HepG2 (cell line): Measurements from ENCODE around the gene BBOF1. TPM values are rescaled to one million over a fixed set of nuclear protein-coding genes. Genes with fewer than 3 reads are reported as not detected.

Experiments
- CENPBD1 ChIP-seq: sonication (generic); formaldehyde crosslinking; IDR thresholded peaks from 2 replicates; pipeline ENCODE4 v1.8.0; 2022; ENCODE audit warnings: missing genetic modification reagents, low read depth, mild to moderate bottlenecking, borderline replicate concordance
- CSRNP1 ChIP-seq: sonication (generic); formaldehyde crosslinking; IDR thresholded peaks from 2 replicates; pipeline ENCODE4 v1.8.1; 2023; ENCODE audit warnings: mild to moderate bottlenecking, missing genetic modification reagents
- FOXA1 ChIP-seq, 2 experiments: fragments of 450-650 bp in 1 of 2; sonication (generic) in 1 of 2; formaldehyde crosslinking in 1 of 2; IDR thresholded peaks; 2 replicates each; pipeline versions ENCODE4 v1.4.0 to v1.6.1; 2016 to 2020; ENCODE audit warnings: missing genetic modification reagents in 1 of 2
- GABPB1 ChIP-seq: IDR thresholded peaks from 2 replicates; pipeline ENCODE4 v1.6.1; 2016; ENCODE audit warnings: mild to moderate bottlenecking, missing genetic modification reagents, moderate library complexity, missing compliant biosample characterization
- HDAC1 ChIP-seq: sonication (generic); formaldehyde crosslinking; IDR thresholded peaks from 2 replicates; pipeline ENCODE4 v1.5.1; 2020; ENCODE audit warnings: mild to moderate bottlenecking, missing genetic modification reagents
- MTF2 ChIP-seq: sonication (generic); formaldehyde crosslinking; IDR thresholded peaks from 2 replicates; pipeline ENCODE4 v1.5.0; 2020; ENCODE audit warnings: missing genetic modification reagents, borderline replicate concordance
- NFE2 ChIP-seq: sonication (generic); formaldehyde crosslinking; IDR thresholded peaks from 2 replicates; pipeline ENCODE4 v1.4.0; 2020; ENCODE audit warnings: missing genetic modification reagents
- PRMT3 ChIP-seq: sonication (generic); formaldehyde crosslinking; IDR thresholded peaks from 2 replicates; pipeline ENCODE4 v1.8.1; 2022; ENCODE audit warnings: low read depth, mild to moderate bottlenecking, moderate library complexity, missing genetic modification reagents, borderline replicate concordance
- RXRB ChIP-seq: IDR thresholded peaks from 2 replicates; pipeline ENCODE4 v1.6.1; 2016; ENCODE audit warnings: borderline replicate concordance, missing genetic modification reagents, missing compliant biosample characterization
- SKIL ChIP-seq: sonication (generic); formaldehyde crosslinking; IDR thresholded peaks from 2 replicates; pipeline ENCODE4 v1.8.0; 2022; ENCODE audit warnings: missing genetic modification reagents, mild to moderate bottlenecking, moderate library complexity, borderline replicate concordance
- TCF7 ChIP-seq: sonication (generic); IDR thresholded peaks from 2 replicates; pipeline ENCODE4 v1.6.1; 2016; ENCODE audit warnings: antibody characterized with exemption, low read depth
- ZIK1 ChIP-seq: sonication (generic); formaldehyde crosslinking; IDR thresholded peaks from 2 replicates; pipeline ENCODE4 v1.5.0; 2020; ENCODE audit warnings: mild to moderate bottlenecking, low read depth, missing genetic modification reagents, borderline replicate concordance
- ZNF367 ChIP-seq: sonication (generic); formaldehyde crosslinking; IDR thresholded peaks from 2 replicates; pipeline ENCODE4 v1.4.0; 2020; ENCODE audit warnings: missing genetic modification reagents, borderline replicate concordance
- ZNF382 ChIP-seq: sonication (generic); formaldehyde crosslinking; IDR thresholded peaks from 2 replicates; pipeline ENCODE4 v1.5.0; 2020; ENCODE audit warnings: missing genetic modification reagents, mild to moderate bottlenecking, borderline replicate concordance
- ZNF441 ChIP-seq: sonication (generic); formaldehyde crosslinking; IDR thresholded peaks from 2 replicates; pipeline ENCODE4 v1.7.0; 2021; ENCODE audit warnings: missing genetic modification reagents, borderline replicate concordance
- ZNF567 ChIP-seq: sonication (generic); formaldehyde crosslinking; IDR thresholded peaks from 2 replicates; pipeline ENCODE4 v1.8.1; 2023; ENCODE audit warnings: mild to moderate bottlenecking, missing genetic modification reagents, borderline replicate concordance
- polyA plus RNA-seq, 8 experiments: library from polyadenylated mRNA; depleted of rRNA in 3 of 8; stranded (reverse) in 7 of 8; unstranded in 1 of 8; fragments of >200 nt; fragmentation: Illumina TruSeq in 4 of 8; extraction: Trizol in 4 of 8; gene quantifications; 2 replicates each; pipeline versions ENCODE4 v1.2.1 to v1.2.3, GENCODE V29; 2011 to 2016; ENCODE audit warnings: low read depth in 4 of 8, missing spikeins in 1 of 8, mixed read lengths in 1 of 8; ENCODE audit not compliant: insufficient read depth in 1 of 8
- total RNA-seq, 5 experiments: library from RNA; depleted of rRNA; stranded (reverse); fragments of >200 nt; fragmentation: Illumina TruSeq; extraction: Trizol; gene quantifications; 2 replicates each; pipeline ENCODE4 v1.2.3, GENCODE V29; 2016; ENCODE audit warnings: low read depth in 1 of 5
- TF ChIP-seq, protein P1 (sequence below): sonication (generic); formaldehyde crosslinking; IDR thresholded peaks from 2 replicates; pipeline ENCODE4 v1.4.0; 2020; ENCODE audit warnings: missing genetic modification reagents
- TF ChIP-seq, protein P2 (sequence below): sonication (generic); formaldehyde crosslinking; IDR thresholded peaks from 2 replicates; pipeline ENCODE4 v1.4.0; 2020; ENCODE audit warnings: missing genetic modification reagents, borderline replicate concordance

The BBOF1 gene
- total and polyA plus RNA-seq, 2 of the 13 experiments (the other 11 are each of a cell fraction or from before 2014, with no cell fraction given) = 1.6 to 2.3 TPM

DNA sequence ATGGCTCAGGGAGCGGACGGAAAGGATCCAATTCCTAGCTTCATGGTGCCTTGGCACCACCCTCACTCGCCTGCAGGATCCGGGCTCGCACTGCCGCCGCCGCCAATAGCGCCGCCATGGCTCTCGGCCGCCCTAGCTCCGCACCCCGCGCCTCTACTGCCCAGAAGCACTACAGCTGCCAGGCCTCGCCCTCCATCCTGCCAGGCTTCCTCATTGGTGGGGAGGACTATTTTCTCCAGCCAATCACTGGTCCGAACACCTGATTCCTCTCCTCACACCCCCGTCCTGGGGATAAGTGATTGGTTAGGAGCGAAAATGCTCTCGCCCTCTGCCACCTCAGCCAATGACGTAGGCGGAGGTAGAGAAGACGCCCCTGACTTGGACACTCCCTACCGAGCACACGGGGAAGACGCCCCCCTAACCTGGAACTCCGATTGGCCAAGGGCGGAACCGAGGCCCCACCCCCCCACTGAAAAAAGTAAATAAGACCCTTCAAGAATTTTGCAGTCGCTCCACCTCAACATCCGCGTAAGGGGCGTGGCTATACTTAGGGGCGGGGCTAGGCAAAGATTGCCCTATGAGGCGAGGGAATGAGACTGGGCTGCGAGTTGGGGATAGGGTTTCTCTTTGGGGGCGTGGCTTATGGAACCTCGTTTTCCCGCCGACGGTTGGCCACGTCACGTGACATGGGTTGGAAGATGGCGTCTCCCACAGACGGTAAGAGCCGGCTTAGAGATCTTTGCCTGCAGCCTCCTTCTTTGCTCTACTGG, 65.3 kb downstream of the BBOF1 start, which contains the start of the genes ALDH6A1 and LIN52 (continued):
- TF ChIP-seq FOXA1 (IDR thresholded peaks at IDR 0.05) (peak; percentile 67), FOXA1 (CRISPR knock-in tag; IDR thresholded peaks at IDR 0.05) (peak; percentile 49; the same call in 1 of the 2 replicates), SKIL (CRISPR knock-in tag) (no peak), CSRNP1 (CRISPR knock-in tag) (no peak), GABPB1 (CRISPR knock-in tag) (peak; percentile 67), PRMT3 (no peak), RXRB (CRISPR knock-in tag) (peak; percentile 37), MTF2 (CRISPR knock-in tag) (no peak), NFE2 (no peak), ZNF367 (CRISPR knock-in tag) (no peak), ZNF441 (no peak), ZIK1 (CRISPR knock-in tag) (no peak), TCF7 (no peak), HDAC1 (CRISPR knock-in tag) (peak; percentile 86), ZNF382 (CRISPR knock-in tag) (no peak), CENPBD1 (CRISPR knock-in tag) (no peak), ZNF567 (CRISPR knock-in tag) (no peak)
- TF ChIP-seq, protein P1, sequence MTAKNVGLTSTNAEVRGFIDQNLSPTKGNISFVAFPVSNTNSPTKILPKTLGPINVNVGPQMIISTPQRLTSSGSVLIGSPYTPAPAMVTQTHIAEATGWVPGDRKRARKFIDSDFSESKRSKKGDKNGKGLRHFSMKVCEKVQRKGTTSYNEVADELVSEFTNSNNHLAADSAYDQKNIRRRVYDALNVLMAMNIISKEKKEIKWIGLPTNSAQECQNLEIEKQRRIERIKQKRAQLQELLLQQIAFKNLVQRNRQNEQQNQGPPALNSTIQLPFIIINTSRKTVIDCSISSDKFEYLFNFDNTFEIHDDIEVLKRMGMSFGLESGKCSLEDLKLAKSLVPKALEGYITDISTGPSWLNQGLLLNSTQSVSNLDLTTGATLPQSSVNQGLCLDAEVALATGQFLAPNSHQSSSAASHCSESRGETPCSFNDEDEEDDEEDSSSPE (CRISPR knock-in tag) = peak; percentile 96
- TF ChIP-seq, protein P2, sequence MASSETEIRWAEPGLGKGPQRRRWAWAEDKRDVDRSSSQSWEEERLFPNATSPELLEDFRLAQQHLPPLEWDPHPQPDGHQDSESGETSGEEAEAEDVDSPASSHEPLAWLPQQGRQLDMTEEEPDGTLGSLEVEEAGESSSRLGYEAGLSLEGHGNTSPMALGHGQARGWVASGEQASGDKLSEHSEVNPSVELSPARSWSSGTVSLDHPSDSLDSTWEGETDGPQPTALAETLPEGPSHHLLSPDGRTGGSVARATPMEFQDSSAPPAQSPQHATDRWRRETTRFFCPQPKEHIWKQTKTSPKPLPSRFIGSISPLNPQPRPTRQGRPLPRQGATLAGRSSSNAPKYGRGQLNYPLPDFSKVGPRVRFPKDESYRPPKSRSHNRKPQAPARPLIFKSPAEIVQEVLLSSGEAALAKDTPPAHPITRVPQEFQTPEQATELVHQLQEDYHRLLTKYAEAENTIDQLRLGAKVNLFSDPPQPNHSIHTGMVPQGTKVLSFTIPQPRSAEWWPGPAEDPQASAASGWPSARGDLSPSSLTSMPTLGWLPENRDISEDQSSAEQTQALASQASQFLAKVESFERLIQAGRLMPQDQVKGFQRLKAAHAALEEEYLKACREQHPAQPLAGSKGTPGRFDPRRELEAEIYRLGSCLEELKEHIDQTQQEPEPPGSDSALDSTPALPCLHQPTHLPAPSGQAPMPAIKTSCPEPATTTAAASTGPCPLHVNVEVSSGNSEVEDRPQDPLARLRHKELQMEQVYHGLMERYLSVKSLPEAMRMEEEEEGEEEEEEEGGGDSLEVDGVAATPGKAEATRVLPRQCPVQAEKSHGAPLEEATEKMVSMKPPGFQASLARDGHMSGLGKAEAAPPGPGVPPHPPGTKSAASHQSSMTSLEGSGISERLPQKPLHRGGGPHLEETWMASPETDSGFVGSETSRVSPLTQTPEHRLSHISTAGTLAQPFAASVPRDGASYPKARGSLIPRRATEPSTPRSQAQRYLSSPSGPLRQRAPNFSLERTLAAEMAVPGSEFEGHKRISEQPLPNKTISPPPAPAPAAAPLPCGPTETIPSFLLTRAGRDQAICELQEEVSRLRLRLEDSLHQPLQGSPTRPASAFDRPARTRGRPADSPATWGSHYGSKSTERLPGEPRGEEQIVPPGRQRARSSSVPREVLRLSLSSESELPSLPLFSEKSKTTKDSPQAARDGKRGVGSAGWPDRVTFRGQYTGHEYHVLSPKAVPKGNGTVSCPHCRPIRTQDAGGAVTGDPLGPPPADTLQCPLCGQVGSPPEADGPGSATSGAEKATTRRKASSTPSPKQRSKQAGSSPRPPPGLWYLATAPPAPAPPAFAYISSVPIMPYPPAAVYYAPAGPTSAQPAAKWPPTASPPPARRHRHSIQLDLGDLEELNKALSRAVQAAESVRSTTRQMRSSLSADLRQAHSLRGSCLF (CRISPR knock-in tag) = no peak
